SK-N-SH (cell line): Measurements from ENCODE around the gene TMEM140. TPM values are rescaled to one million over a fixed set of nuclear protein-coding genes. Genes with fewer than 3 reads are reported as not detected.

ENCODE experiments used
- CTCF ChIA-PET: fragments of 300-600, 350-600 bp; formaldehyde crosslinking; extraction: SDS; loops from one replicate; lab custom pipeline; 2021; lab: Yijun Ruan, JAX
- POLR2A ChIA-PET: fragments of 350-600 bp; sonication (Branson Sonifier 250); formaldehyde crosslinking; extraction: SDS; loops from one replicate; lab custom pipeline; 2020; ENCODE audit warnings: antibody characterized with exemption, inconsistent platforms; lab: Yijun Ruan, JAX
- DNase-seq: peaks from one replicate; pipeline ENCODE4 v3.0.0; 2012
- H2AFZ ChIP-seq: fragments of 200-600 bp; sonication (generic); 2 replicates; pipeline ENCODE4 v1.8.1; 2016; ENCODE audit warnings: antibody characterized with exemption, mild to moderate bottlenecking, low read depth
- H3F3A ChIP-seq: fragments of 200-600 bp; sonication (generic); replicated peaks from 2 replicates; pipeline ENCODE3; 2016; ENCODE audit warnings: antibody characterized with exemption, mild to moderate bottlenecking; ENCODE audit not compliant: insufficient read depth
- H3K27ac ChIP-seq, 2 experiments: fragments of 200-500 bp in 1 of 2; fragments of 200-600 bp in 1 of 2; sonication (Bioruptor generic) in 1 of 2; sonication (generic), shearing (Covaris generic) in 1 of 2; 2 replicates each; pipeline versions ENCODE4 v1.5.1 to v1.6.1; 2014 to 2016; ENCODE audit warnings: low read depth in 2 of 2, inconsistent platforms in 1 of 2, low read length in 1 of 2, mild to moderate bottlenecking in 1 of 2, mixed read lengths in 1 of 2
- H3K27me3 ChIP-seq: fragments of 200-600 bp; sonication (generic), shearing (Covaris generic); 2 replicates; pipeline ENCODE4 v1.6.1; 2016; ENCODE audit warnings: mixed run types; ENCODE audit not compliant: insufficient read depth
- H3K36me3 ChIP-seq, 2 experiments: fragments of 200-500 bp in 1 of 2; fragments of 200-600 bp in 1 of 2; sonication (Bioruptor generic) in 1 of 2; sonication (generic) in 1 of 2; replicated peaks in 1 of 2; 2 replicates each; pipeline versions ENCODE3 to v1.5.1; 2014 to 2016; ENCODE audit warnings: low read length in 1 of 2, mild to moderate bottlenecking in 1 of 2; ENCODE audit not compliant: insufficient read depth in 2 of 2, control insufficient read depth in 1 of 2
- H3K4me1 ChIP-seq, 2 experiments: fragments of 200-500 bp in 1 of 2; fragments of 200-600 bp in 1 of 2; sonication (Bioruptor generic) in 1 of 2; sonication (generic), shearing (Covaris generic) in 1 of 2; 2 replicates each; pipeline versions ENCODE4 v1.5.1 to v1.6.1; 2014 to 2016; ENCODE audit warnings: low read depth in 1 of 2, low read length in 1 of 2, mixed run types in 1 of 2; ENCODE audit not compliant: insufficient read depth in 2 of 2, control insufficient read depth in 1 of 2
- H3K4me2 ChIP-seq: fragments of 200-600 bp; sonication (generic), shearing (Covaris generic); 2 replicates; pipeline ENCODE4 v1.6.1; 2017; ENCODE audit warnings: mixed run types
- H3K4me3 ChIP-seq, 2 experiments: fragments of 200-500 bp in 1 of 2; fragments of 200-600 bp in 1 of 2; sonication (Bioruptor generic) in 1 of 2; sonication (generic), shearing (Covaris generic) in 1 of 2; 2 replicates each; pipeline versions ENCODE4 v1.5.1 to v1.8.1; 2014 to 2016; ENCODE audit warnings: low read depth in 2 of 2, inconsistent platforms in 1 of 2, low read length in 1 of 2, mild to moderate bottlenecking in 1 of 2, mixed read lengths in 1 of 2, moderate library complexity in 1 of 2
- H3K79me2 ChIP-seq: fragments of 200-600 bp; sonication (generic); 2 replicates; pipeline ENCODE4 v1.8.1; 2017; ENCODE audit warnings: mild to moderate bottlenecking; ENCODE audit not compliant: insufficient read depth
- H3K9ac ChIP-seq: fragments of 200-600 bp; sonication (generic); 2 replicates; pipeline ENCODE4 v1.6.1; 2017; ENCODE audit warnings: mixed run types
- H3K9me2 ChIP-seq: fragments of 200-600 bp; sonication (generic); 2 replicates; pipeline ENCODE4 v1.6.1; 2017; ENCODE audit warnings: mixed run types
- H3K9me3 ChIP-seq: fragments of 200-600 bp; sonication (generic); 2 replicates; pipeline ENCODE4 v1.6.1; 2017; ENCODE audit warnings: mixed run types, mild to moderate bottlenecking, moderate library complexity
- H4K20me1 ChIP-seq: fragments of 200-600 bp; sonication (generic); 2 replicates; pipeline ENCODE4 v1.6.1; 2017; ENCODE audit warnings: mild to moderate bottlenecking, mixed run types; ENCODE audit not compliant: insufficient read depth
- CTCF ChIP-seq: fragments of 200-600 bp; sonication (generic); IDR thresholded peaks from 2 replicates; pipeline ENCODE4 v1.6.1; 2017; ENCODE audit warnings: antibody characterized with exemption, mild to moderate bottlenecking, moderate library complexity
- ELF1 ChIP-seq: IDR thresholded peaks from 2 replicates; pipeline ENCODE4 v1.4.0; 2012
- EZH2phosphoT487 ChIP-seq: fragments of 200-600 bp; sonication (generic); IDR thresholded peaks from 2 replicates; pipeline ENCODE4 v1.6.1; 2017; ENCODE audit warnings: low read depth, mixed run types, mild to moderate bottlenecking, antibody characterized with exemption, moderate library complexity, borderline replicate concordance
- FOSL2 ChIP-seq: IDR thresholded peaks from 2 replicates; pipeline ENCODE4 v1.4.0; 2012; ENCODE audit warnings: low read depth, mild to moderate bottlenecking, moderate library complexity, borderline replicate concordance
- FOXM1 ChIP-seq: IDR thresholded peaks from 2 replicates; pipeline ENCODE4 v1.4.0; 2012; ENCODE audit warnings: low read depth, mild to moderate bottlenecking
- GABPA ChIP-seq: IDR thresholded peaks from 2 replicates; pipeline ENCODE4 v1.4.0; 2012; ENCODE audit warnings: low read depth, mild to moderate bottlenecking
- MAX ChIP-seq: IDR thresholded peaks from 2 replicates; pipeline ENCODE4 v1.4.0; 2012; ENCODE audit warnings: low read depth
- PBX3 ChIP-seq: IDR thresholded peaks from 2 replicates; pipeline ENCODE4; 2012
- REST ChIP-seq: IDR thresholded peaks from 2 replicates; pipeline ENCODE4 v1.6.1; 2012; ENCODE audit warnings: mild to moderate bottlenecking, low read depth, low read length, moderate library complexity
- TAF1 ChIP-seq: IDR thresholded peaks from 2 replicates; pipeline ENCODE4 v1.6.1; 2012; ENCODE audit warnings: low read depth, mild to moderate bottlenecking, low read length, moderate library complexity, borderline replicate concordance
- TCF12 ChIP-seq: IDR thresholded peaks from 2 replicates; pipeline ENCODE4 v1.4.0; 2012
- TEAD4 ChIP-seq: IDR thresholded peaks from 2 replicates; pipeline ENCODE4 v1.4.0; 2012; ENCODE audit warnings: mild to moderate bottlenecking, borderline replicate concordance; ENCODE audit not compliant: insufficient read depth
- USF1 ChIP-seq: IDR thresholded peaks from 2 replicates; pipeline ENCODE4 v1.4.0; 2012; ENCODE audit warnings: low read depth, borderline replicate concordance
- WGBS: methylation state at CpG from one replicate; pipeline ENCODE4 v1.1.6; 2017; ENCODE audit warnings: low lambda C conversion rate; 5-methylcytosine and 5-hydroxymethylcytosine counted together
- polyA plus RNA-seq, 3 experiments: library from polyadenylated mRNA; depleted of rRNA; stranded (reverse); fragments of >200 nt; gene quantifications; 2 replicates each; pipeline ENCODE4 v1.2.3, GENCODE V29; 2012

TMEM140 gene
- polyA plus RNA-seq, 1 of the 3 experiments (the other 2 are of a cell fraction), result 0.12 TPM

GRCh38 chr7:135109976-135110375, 37.9 kb upstream of the TMEM140 start:
- Histone ChIP-seq H3K9me2 (no peaks in the 10 kb centered on the region), H3K36me3 (no peaks in the 10 kb centered on the region), H3K4me3 (no peak overlapping the region), H3K4me2 (no peak overlapping the region), H3K79me2 (no peaks in the 10 kb centered on the region), H3K4me1 (no peaks in the 10 kb centered on the region), H3F3A (no peaks in the 10 kb centered on the region), H3K27me3 (no peaks in the 10 kb centered on the region), H4K20me1 (no peaks in the 10 kb centered on the region), H3K9me3 (no peaks in the 10 kb centered on the region), H2AFZ (no peak overlapping the region), H3K27ac (no peak overlapping the region), H3K9ac (no peak overlapping the region)
- ChIA-PET CTCF (no interaction called here), POLR2A (no interaction called here)
- WGBS, result 10% methylated on average over 1 of the region's 1 CpG
- TF ChIP-seq FOXM1, result no peak
- no peak for TF ChIP-seq CTCF
- no peak for TF ChIP-seq TAF1
- no peak for TF ChIP-seq ELF1
- no peak for TF ChIP-seq TEAD4
- no peak for TF ChIP-seq USF1
- no peak for TF ChIP-seq REST
- TF ChIP-seq GABPA, result no peak
- no peak for DNase-seq

GRCh38 chr7:135111379-135111778, 36.5 kb upstream of the TMEM140 start:
- DNase-seq, result no peak
- Histone ChIP-seq H3F3A (no peaks in the 10 kb centered on the region), H3K9me2 (no peaks in the 10 kb centered on the region), H3K9ac (no peak overlapping the region), H3K9me3 (no peaks in the 10 kb centered on the region), H3K4me3 (no peak overlapping the region), H3K4me2 (no peak overlapping the region), H3K4me1 (no peaks in the 10 kb centered on the region), H4K20me1 (no peaks in the 10 kb centered on the region), H3K79me2 (no peaks in the 10 kb centered on the region), H3K36me3 (no peaks in the 10 kb centered on the region), H2AFZ (no peak overlapping the region), H3K27ac (no peak overlapping the region), H3K27me3 (no peaks in the 10 kb centered on the region)
- ChIA-PET CTCF (interaction anchor here (1.2 kb wide), 1 partner anchor 59 kb away, joined by 4 read pairs; the partner anchor contains the start of gene CYREN), POLR2A (no interaction called here)
- TF ChIP-seq MAX (no peak), TCF12 (no peak), PBX3 (no peak), EZH2phosphoT487 (no peak), FOSL2 (no peak), REST (no peak)
- WGBS, result 8% methylated on average over 2 of the region's 2 CpGs
